ENCODE results near the gene PCDHA6.

PCDHA6 gene

DNA sequence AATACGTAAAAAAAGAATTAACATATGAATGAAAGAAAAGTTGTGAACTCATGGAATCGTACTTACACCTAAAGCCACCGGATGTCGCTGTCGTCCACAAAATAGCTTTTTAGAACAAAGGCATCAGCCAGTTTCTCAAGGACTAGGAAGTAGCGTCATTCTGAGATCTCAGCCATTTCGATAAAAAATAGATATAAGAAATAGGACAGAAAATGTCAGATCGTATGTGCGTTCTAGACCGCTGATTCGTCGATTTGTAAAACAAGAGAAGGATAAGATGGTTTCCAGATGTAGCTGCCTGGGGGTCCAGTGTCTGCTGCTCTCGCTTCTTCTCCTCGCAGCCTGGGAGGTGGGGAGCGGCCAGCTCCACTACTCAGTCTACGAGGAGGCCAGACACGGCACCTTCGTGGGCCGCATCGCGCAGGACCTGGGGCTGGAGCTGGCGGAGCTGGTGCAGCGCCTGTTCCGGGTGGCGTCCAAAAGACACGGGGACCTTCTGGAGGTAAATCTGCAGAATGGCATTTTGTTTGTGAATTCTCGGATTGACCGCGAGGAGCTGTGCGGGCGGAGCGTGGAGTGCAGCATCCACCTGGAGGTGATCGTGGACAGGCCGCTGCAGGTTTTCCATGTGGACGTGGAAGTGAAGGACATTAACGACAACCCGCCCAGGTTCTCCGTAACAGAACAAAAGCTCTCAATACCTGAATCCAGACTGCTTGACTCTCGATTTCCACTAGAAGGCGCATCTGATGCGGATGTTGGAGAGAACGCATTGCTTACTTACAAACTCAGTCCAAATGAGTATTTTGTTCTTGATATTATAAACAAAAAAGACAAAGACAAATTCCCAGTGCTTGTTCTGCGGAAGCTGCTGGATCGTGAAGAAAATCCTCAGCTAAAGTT lies 28.3 kb downstream of the PCDHA6 start, which contains the start of gene PCDHA10:
Gene PCDHA10, plus strand, starts transcription at position 126 of the 903 bp plus-strand sequence. Its CDS starts 152 bp downstream, at position 278.
- Histone ChIP-seq H3K36me3 (replicated peaks; ENCODE audit: low read depth, low read length) (no peaks in the 10 kb centered on the region), H3K4me2 (ENCODE audit: low read length) (no peak within 1 kb of the TSS), H3K27ac (ENCODE audit: low read length) (no peak within 1 kb of the TSS), H3K27me3 (ENCODE audit: low read depth, low read length) (no peaks in the 10 kb centered on the region), H2AFZ (ENCODE audit: low read depth, low read length) (no peak within 1 kb of the TSS), H3K79me2 (ENCODE audit: low read length) (no peaks in the 10 kb centered on the region), H3K4me1 (ENCODE audit: low read length) (no peaks in the 10 kb centered on the region), H3K9ac (ENCODE audit: low read length) (no peak within 1 kb of the TSS), H3K9me3 (ENCODE audit: insufficient read depth, low read length) (no peaks in the 10 kb centered on the region), H4K20me1 (ENCODE audit: insufficient read depth, low read length) (no peaks in the 10 kb centered on the region), H3K4me3 (ENCODE audit: low read length) (no peak within 1 kb of the TSS)
- TF ChIP-seq CTCF (IDR thresholded peaks at IDR 0.05; ENCODE audit: low read depth, low read length) (0 out of 2 replicates have a peak, but pooled peaks have one; percentile 9), EZH2phosphoT487 (IDR thresholded peaks at IDR 0.05; ENCODE audit: low read depth) (no peak)

DNA sequence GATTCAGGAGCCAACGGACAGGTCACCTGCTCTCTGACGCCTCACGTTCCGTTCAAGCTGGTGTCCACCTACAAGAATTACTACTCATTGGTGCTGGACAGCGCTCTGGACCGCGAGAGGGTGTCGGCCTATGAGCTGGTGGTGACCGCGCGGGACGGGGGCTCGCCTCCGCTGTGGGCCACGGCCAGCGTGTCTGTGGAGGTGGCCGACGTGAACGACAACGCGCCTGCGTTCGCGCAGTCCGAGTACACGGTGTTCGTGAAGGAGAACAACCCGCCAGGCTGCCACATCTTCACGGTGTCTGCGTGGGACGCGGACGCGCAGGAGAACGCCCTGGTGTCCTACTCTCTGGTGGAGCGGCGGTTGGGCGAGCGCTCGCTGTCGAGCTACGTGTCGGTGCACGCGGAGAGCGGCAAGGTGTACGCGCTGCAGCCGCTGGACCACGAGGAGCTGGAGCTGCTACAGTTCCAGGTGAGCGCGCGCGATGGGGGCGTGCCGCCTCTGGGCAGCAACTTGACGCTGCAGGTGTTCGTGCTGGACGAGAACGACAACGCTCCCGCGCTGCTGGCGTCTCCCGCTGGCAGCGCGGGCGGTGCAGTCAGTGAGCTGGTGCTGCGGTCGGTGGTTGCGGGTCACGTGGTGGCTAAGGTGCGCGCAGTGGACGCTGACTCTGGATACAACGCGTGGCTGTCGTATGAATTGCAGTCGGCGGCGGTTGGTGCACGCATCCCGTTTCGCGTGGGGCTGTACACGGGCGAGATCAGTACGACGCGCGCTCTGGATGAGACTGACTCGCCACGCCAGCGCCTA lies 29.6 kb downstream of the PCDHA6 start:
- H3K9ac ChIP-seq (ENCODE audit: low read length): no peak overlapping the region
- no peak overlapping the region for H2AFZ ChIP-seq (ENCODE audit: low read depth, low read length)
- no peaks in the 10 kb centered on the region for H4K20me1 ChIP-seq (ENCODE audit: insufficient read depth, low read length)
- no peaks in the 10 kb centered on the region for H3K79me2 ChIP-seq (ENCODE audit: low read length)
- H3K27me3 ChIP-seq (ENCODE audit: low read depth, low read length): no peaks in the 10 kb centered on the region
- no peaks in the 10 kb centered on the region for H3K4me1 ChIP-seq (ENCODE audit: low read length)
- no peak overlapping the region for H3K27ac ChIP-seq (ENCODE audit: low read length)
- H3K9me3 ChIP-seq (ENCODE audit: insufficient read depth, low read length): no peaks in the 10 kb centered on the region
- no peak for TF ChIP-seq EZH2phosphoT487 (IDR thresholded peaks at IDR 0.05; ENCODE audit: low read depth)
- no peak overlapping the region for H3K4me3 ChIP-seq (ENCODE audit: low read length)
- no peaks in the 10 kb centered on the region for H3K36me3 ChIP-seq (replicated peaks; ENCODE audit: low read depth, low read length)
- H3K4me2 ChIP-seq (ENCODE audit: low read length): no peak overlapping the region

DNA sequence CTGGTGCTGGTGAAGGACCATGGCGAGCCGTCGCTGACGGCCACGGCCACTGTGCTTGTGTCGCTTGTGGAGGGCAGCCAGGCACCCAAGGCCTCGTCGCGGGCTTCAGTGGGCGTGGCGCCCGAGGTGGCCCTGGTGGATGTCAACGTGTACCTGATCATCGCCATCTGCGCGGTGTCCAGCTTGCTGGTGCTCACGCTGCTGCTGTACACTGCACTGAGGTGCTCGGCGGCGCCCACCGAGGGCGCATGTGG lies 30.2 kb downstream of the PCDHA6 start:
- Histone ChIP-seq H3K9ac (ENCODE audit: low read length) (no peak overlapping the region), H3K4me1 (ENCODE audit: low read length) (no peaks in the 10 kb centered on the region), H3K4me3 (ENCODE audit: low read length) (no peak overlapping the region), H2AFZ (ENCODE audit: low read depth, low read length) (no peak overlapping the region), H3K36me3 (replicated peaks; ENCODE audit: low read depth, low read length) (no peaks in the 10 kb centered on the region), H3K27ac (ENCODE audit: low read length) (no peak overlapping the region), H3K9me3 (ENCODE audit: insufficient read depth, low read length) (no peaks in the 10 kb centered on the region), H3K79me2 (ENCODE audit: low read length) (no peaks in the 10 kb centered on the region), H3K27me3 (ENCODE audit: low read depth, low read length) (no peaks in the 10 kb centered on the region), H4K20me1 (ENCODE audit: insufficient read depth, low read length) (no peaks in the 10 kb centered on the region), H3K4me2 (ENCODE audit: low read length) (no peak overlapping the region)
- TF ChIP-seq EZH2phosphoT487 (IDR thresholded peaks at IDR 0.05; ENCODE audit: low read depth): no peak
- TF ChIP-seq CTCF (IDR thresholded peaks at IDR 0.05; ENCODE audit: low read depth, low read length): no peak

GRCh38 chr5:140862441-140863295 lies 34.9 kb downstream of the PCDHA6 start:
- Histone ChIP-seq H3K4me3 (ENCODE audit: low read length) (no peak overlapping the region), H3K79me2 (ENCODE audit: low read length) (no peaks in the 10 kb centered on the region), H3K4me1 (ENCODE audit: low read length) (no peaks in the 10 kb centered on the region), H3K4me2 (ENCODE audit: low read length) (no peak overlapping the region), H3K27ac (ENCODE audit: low read length) (no peak overlapping the region), H3K36me3 (replicated peaks; ENCODE audit: low read depth, low read length) (no peaks in the 10 kb centered on the region), H3K9me3 (ENCODE audit: insufficient read depth, low read length) (no peaks in the 10 kb centered on the region), H3K9ac (ENCODE audit: low read length) (no peak overlapping the region), H3K27me3 (ENCODE audit: low read depth, low read length) (no peaks in the 10 kb centered on the region), H2AFZ (ENCODE audit: low read depth, low read length) (no peak overlapping the region), H4K20me1 (ENCODE audit: insufficient read depth, low read length) (no peaks in the 10 kb centered on the region)
- TF ChIP-seq EZH2phosphoT487 (IDR thresholded peaks at IDR 0.05; ENCODE audit: low read depth) (no peak), CTCF (IDR thresholded peaks at IDR 0.05; ENCODE audit: low read depth, low read length) (no peak)
